Mesenchymal stem cell (in vitro differentiated cells and primary cell): ENCODE measurements around the gene CSRP1.

ENCODE experiments used
- DNase-seq: peaks from one replicate; pipeline ENCODE4 v3.0.0-alpha.2; 2013
- H2AFZ ChIP-seq: one replicate; pipeline ENCODE4 v1.6.1; 2013; ENCODE audit warnings: low read depth, mild to moderate bottlenecking, control low read depth, inconsistent platforms, low read length, moderate library complexity
- H2AK5ac ChIP-seq: 2 replicates; pipeline ENCODE4 v1.6.1; 2013; ENCODE audit warnings: low read length, moderate library complexity, mild to moderate bottlenecking, inconsistent platforms; ENCODE audit not compliant: severe bottlenecking
- H2BK120ac ChIP-seq: one replicate; pipeline ENCODE4 v1.6.1; 2013; ENCODE audit warnings: low read depth, mild to moderate bottlenecking, inconsistent platforms, low read length, moderate library complexity
- H2BK12ac ChIP-seq, 2 experiments: one replicate each; pipeline ENCODE4 v1.6.1; 2013; ENCODE audit warnings: inconsistent platforms in 2 of 2, low read length in 2 of 2, mild to moderate bottlenecking in 2 of 2, moderate library complexity in 2 of 2, control low read depth in 1 of 2
- H2BK15ac ChIP-seq: one replicate; pipeline ENCODE4 v1.6.1; 2013; ENCODE audit warnings: mild to moderate bottlenecking, low read depth, inconsistent platforms; ENCODE audit not compliant: poor library complexity, severe bottlenecking
- H2BK5ac ChIP-seq: 2 replicates; pipeline ENCODE4 v1.6.1; 2013; ENCODE audit warnings: low read depth, mild to moderate bottlenecking, low read length, control low read depth, inconsistent platforms; ENCODE audit not compliant: poor library complexity, severe bottlenecking
- H3K14ac ChIP-seq, 2 experiments: one replicate each; pipeline ENCODE4 v1.6.1; 2013; ENCODE audit warnings: inconsistent platforms in 2 of 2, low read length in 2 of 2, control low read depth in 1 of 2, mild to moderate bottlenecking in 1 of 2, moderate library complexity in 1 of 2
- H3K18ac ChIP-seq, 2 experiments: one replicate each; pipeline ENCODE4 v1.6.1; 2013; ENCODE audit warnings: inconsistent platforms in 2 of 2, low read length in 2 of 2, control low read depth in 1 of 2, low read depth in 1 of 2, mild to moderate bottlenecking in 1 of 2
- H3K23ac ChIP-seq, 2 experiments: one replicate each; pipeline ENCODE4 v1.6.1; 2013; ENCODE audit warnings: inconsistent platforms in 2 of 2, low read length in 2 of 2, mild to moderate bottlenecking in 2 of 2, moderate library complexity in 2 of 2, control low read depth in 1 of 2
- H3K27ac ChIP-seq: 2 replicates; pipeline ENCODE4 v1.5.1; 2013; ENCODE audit warnings: mild to moderate bottlenecking, moderate library complexity, low read length, control low read depth, inconsistent platforms; ENCODE audit not compliant: poor library complexity, severe bottlenecking
- H3K27me3 ChIP-seq, 2 experiments: 2 replicates each; pipeline versions ENCODE4 v1.6.1 to v1.7.0; 2013; ENCODE audit warnings: low read length in 2 of 2, mild to moderate bottlenecking in 2 of 2, moderate library complexity in 2 of 2, control low read depth in 1 of 2, inconsistent platforms in 1 of 2; ENCODE audit not compliant: control insufficient read depth in 1 of 2, insufficient read depth in 1 of 2
- H3K36me3 ChIP-seq, 2 experiments: 2 replicates each; pipeline versions ENCODE4 v1.6.1 to v1.7.0; 2013; ENCODE audit warnings: low read length in 2 of 2, control low read depth in 1 of 2, inconsistent platforms in 1 of 2, low read depth in 1 of 2, mild to moderate bottlenecking in 1 of 2; ENCODE audit not compliant: insufficient read depth in 2 of 2, control insufficient read depth in 1 of 2
- H3K4ac ChIP-seq, 2 experiments: one replicate each; pipeline ENCODE4 v1.6.1; 2013; ENCODE audit warnings: inconsistent platforms in 2 of 2, low read length in 2 of 2, mild to moderate bottlenecking in 2 of 2, moderate library complexity in 2 of 2, control low read depth in 1 of 2, low read depth in 1 of 2
- H3K4me1 ChIP-seq: 2 replicates; pipeline ENCODE4 v1.6.1; 2013; ENCODE audit warnings: low read depth, low read length, control low read depth; ENCODE audit not compliant: control insufficient read depth, insufficient read depth
- H3K4me2 ChIP-seq: 2 replicates; pipeline ENCODE4 v1.6.1; 2013; ENCODE audit warnings: low read length, mild to moderate bottlenecking, inconsistent platforms; ENCODE audit not compliant: poor library complexity, severe bottlenecking
- H3K4me3 ChIP-seq, 2 experiments: 2 replicates each; pipeline versions ENCODE4 v1.5.1 to v1.7.0; 2013; ENCODE audit warnings: low read length in 2 of 2, mild to moderate bottlenecking in 2 of 2, control low read depth in 1 of 2, low read depth in 1 of 2; ENCODE audit not compliant: insufficient read depth in 1 of 2
- H3K79me1 ChIP-seq: replicated peaks from 2 replicates; pipeline ENCODE4 v1.6.1; 2013; ENCODE audit warnings: mild to moderate bottlenecking, control low read depth, low read length, inconsistent platforms; ENCODE audit not compliant: poor library complexity, severe bottlenecking
- H3K9ac ChIP-seq: 2 replicates; pipeline ENCODE4 v1.7.0; 2013; ENCODE audit warnings: mild to moderate bottlenecking, low read length, moderate library complexity
- H3K9me3 ChIP-seq: 2 replicates; pipeline ENCODE4 v1.7.0; 2013; ENCODE audit warnings: mild to moderate bottlenecking, low read length; ENCODE audit not compliant: control insufficient read depth
- H4K8ac ChIP-seq: one replicate; pipeline ENCODE4 v1.6.1; 2013; ENCODE audit warnings: inconsistent platforms, mild to moderate bottlenecking, low read length, moderate library complexity
- H4K91ac ChIP-seq: one replicate; pipeline ENCODE4 v1.6.1; 2013; ENCODE audit warnings: mild to moderate bottlenecking, low read length, inconsistent platforms
- WGBS: methylation state at CpG from one replicate; pipeline ENCODE4 v1.1.7; 2013; ENCODE audit warnings: mixed read lengths; 5-methylcytosine and 5-hydroxymethylcytosine counted together

Gene CSRP1

DNA sequence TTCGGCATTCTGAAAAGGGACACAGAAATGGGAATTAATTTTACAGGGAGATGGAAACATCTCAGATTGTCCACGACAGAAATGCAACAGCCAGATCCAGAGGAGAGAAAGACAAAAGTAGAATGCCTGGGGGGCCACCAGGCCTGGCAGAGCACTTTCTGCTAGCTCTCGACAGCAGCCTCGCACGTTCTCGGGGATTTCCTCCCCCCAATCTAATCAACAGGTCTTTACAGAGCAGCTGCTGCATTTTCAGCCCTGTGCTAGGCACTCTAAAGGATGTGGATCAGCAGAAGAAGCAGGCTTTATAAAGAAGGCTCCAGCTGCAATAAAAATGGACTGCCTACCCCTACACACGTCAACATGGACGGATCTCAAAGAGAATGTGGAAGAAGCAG is 10.6 kb downstream of the CSRP1 start:
- Histone ChIP-seq H3K4ac (peak overlapping the region in 1 of 2 experiments; percentile 42), H3K9me3 (no peaks in the 10 kb centered on the region)
- WGBS = 73% methylated on average over 8 of the region's 8 CpGs

DNA sequence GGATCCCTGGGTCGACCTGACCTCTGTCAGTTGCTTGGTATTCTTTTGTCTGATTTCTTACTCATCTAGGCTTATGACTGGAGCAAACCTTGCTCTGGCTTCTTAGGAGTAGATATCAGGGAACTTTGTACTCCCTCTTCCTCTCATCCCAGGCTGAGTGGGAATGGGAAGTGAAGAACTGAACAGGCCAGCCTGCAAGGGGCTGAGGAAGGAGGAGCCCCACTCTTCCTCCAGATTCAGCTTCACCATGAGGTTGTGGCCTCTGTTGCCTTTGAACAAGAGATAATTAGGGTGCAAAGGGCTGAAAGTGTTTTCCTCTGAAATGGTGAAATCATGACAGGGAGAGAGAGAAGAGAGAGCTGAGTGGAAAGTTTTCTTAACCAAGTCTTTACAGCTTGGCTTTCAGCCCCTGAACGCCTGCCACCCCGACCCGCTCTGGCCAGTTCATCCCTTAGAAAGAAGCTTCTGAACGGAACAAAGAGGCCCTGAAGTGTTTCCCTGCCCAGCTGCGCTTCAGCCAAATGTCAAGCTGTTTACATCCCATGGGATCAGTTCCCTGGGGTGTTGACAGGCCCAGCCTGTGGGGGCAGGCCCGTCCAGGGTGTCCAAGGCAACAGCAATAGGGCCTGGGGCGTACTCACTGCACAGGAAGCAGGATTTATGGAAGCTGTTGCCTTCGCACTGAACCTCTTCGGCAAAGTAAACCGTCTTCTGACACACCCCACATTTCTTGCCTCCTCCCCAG is 11.2 kb downstream of the CSRP1 start:
- Histone ChIP-seq H4K91ac (peak overlapping the region; percentile 93), H3K4ac (peak overlapping the region; percentile 44 to 88), H3K27ac (peak overlapping the region; percentile 31), H3K27me3 (no peaks in the 10 kb centered on the region), H3K18ac (peak overlapping the region; percentile 80 to 83), H3K4me2 (no peak overlapping the region), H4K8ac (peak overlapping the region; percentile 87), H2AK5ac (peak overlapping the region; percentile 11), H3K14ac (peak overlapping the region in 1 of 2 experiments; percentile 85), H2BK12ac (peak overlapping the region; percentile 88 to 91), H2BK15ac (peak overlapping the region; percentile 73), H2BK120ac (peak overlapping the region; percentile 21), H2BK5ac (no peak overlapping the region), H2AFZ (no peak overlapping the region), H3K9me3 (no peaks in the 10 kb centered on the region), H3K23ac (peak overlapping the region in 1 of 2 experiments; percentile 23), H3K4me1 (peaks cover 13% of the 10 kb centered on the region), H3K79me1 (no peaks in the 10 kb centered on the region), H3K4me3 (peak overlapping the region in 1 of 2 experiments; percentile 20), H3K36me3 (peaks cover 3 to 28% of the 10 kb centered on the region in 2 experiments), H3K9ac (peak overlapping the region; percentile 75)
- 28% methylated on average over 10 of the region's 11 CpGs for WGBS
- peak; percentile 89 for DNase-seq

More for the DNA sequence above, 10.6 kb downstream of the CSRP1 start:
- H3K18ac ChIP-seq = peak overlapping the region; percentile 61 to 80
- no peak overlapping the region for H2BK120ac ChIP-seq
- no peak overlapping the region for H2AFZ ChIP-seq
- H3K4me1 ChIP-seq = peaks cover 15% of the 10 kb centered on the region
- peaks cover 3 to 28% of the 10 kb centered on the region in 2 experiments for H3K36me3 ChIP-seq
- no peaks in the 10 kb centered on the region for H3K27me3 ChIP-seq
- no peak overlapping the region for H3K27ac ChIP-seq
- peak overlapping the region in 1 of 2 experiments; percentile 20 for H3K4me3 ChIP-seq
- H3K9ac ChIP-seq = peak overlapping the region; percentile 75
- H3K14ac ChIP-seq = no peak overlapping the region
- peak overlapping the region; percentile 2 for H2BK15ac ChIP-seq
- peak overlapping the region; percentile 57 for H4K91ac ChIP-seq
- no peak overlapping the region for H3K4me2 ChIP-seq
- no peak for DNase-seq
- H4K8ac ChIP-seq = peak overlapping the region; percentile 87
- no peak overlapping the region for H2BK5ac ChIP-seq
- H3K79me1 ChIP-seq = no peaks in the 10 kb centered on the region
- H2AK5ac ChIP-seq = no peak overlapping the region
- H2BK12ac ChIP-seq = peak overlapping the region; percentile 6 to 17
- H3K23ac ChIP-seq = no peak overlapping the region

DNA sequence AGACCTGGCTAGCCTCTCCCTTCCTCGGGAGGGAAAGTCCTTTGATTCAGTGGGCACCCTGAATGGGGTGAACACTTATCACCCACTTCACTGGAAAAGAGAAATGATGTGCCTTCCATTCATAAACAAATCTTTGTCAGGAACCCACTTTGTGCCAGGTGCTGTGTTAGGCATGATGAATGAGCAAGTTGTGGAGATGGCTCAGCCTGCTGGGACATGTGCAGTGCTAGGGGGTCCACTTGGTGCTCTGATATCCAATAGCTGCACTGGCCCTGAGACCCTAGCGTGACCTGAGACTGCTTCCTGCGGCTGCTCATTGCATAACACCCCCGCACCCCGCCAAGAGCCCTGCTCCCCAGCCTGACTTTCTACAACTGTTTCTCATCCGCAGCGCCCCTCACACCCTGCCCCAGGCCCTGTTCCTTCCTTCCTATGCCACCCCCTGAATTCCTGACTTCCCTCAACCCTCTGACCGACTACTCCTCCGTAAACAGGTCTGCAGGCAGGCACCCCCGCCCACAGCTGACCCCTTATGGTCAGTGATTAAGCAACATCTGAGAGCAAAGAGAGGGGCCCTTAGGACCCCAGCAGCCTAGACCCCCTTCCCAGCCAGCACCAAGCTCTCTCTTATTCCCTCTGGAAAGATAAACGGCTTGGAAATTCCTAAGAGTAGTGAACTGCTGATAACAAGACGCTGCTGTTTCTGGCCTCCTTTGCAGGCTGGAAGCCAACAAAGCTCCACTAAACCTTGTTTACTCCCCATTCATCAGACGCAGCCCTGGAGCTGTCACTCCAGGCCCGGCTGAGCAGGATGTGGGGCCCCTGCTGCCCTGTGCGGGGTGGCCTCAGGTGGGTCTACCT is 12.9 kb downstream of the CSRP1 start:
- Histone ChIP-seq H4K91ac (peak overlapping the region; percentile 65), H3K9ac (peak overlapping the region; percentile 38), H3K4me2 (no peak overlapping the region), H2BK15ac (no peak overlapping the region), H2BK5ac (no peak overlapping the region), H2AK5ac (peak overlapping the region; percentile 55), H3K4ac (peak overlapping the region; percentile 78 to 82), H3K14ac (peak overlapping the region in 1 of 2 experiments; percentile 87), H3K27ac (no peak overlapping the region), H2AFZ (no peak overlapping the region), H3K23ac (no peak overlapping the region), H3K18ac (peak overlapping the region; percentile 72 to 86), H3K27me3 (no peaks in the 10 kb centered on the region), H3K4me1 (peaks cover 18% of the 10 kb centered on the region), H3K36me3 (peaks cover 3 to 28% of the 10 kb centered on the region in 2 experiments), H4K8ac (peak overlapping the region; percentile 57), H2BK12ac (peak overlapping the region; percentile 91 to 93), H3K79me1 (no peaks in the 10 kb centered on the region), H3K4me3 (peak overlapping the region in 1 of 2 experiments; percentile 10), H2BK120ac (peak overlapping the region; percentile 77), H3K9me3 (no peaks in the 10 kb centered on the region)
- DNase-seq = peak; percentile 73
- WGBS = 49% methylated on average over 15 of the region's 15 CpGs
